ENCODE results near the gene CKAP2L. TPM values are rescaled to one million over a fixed set of nuclear protein-coding genes. Genes with fewer than 3 reads are reported as not detected.

CKAP2L gene
- total RNA-seq, 4 donors from 2014 or later: 0.50 to 1.8 TPM; not detected in 2

GRCh38 chr2:112733456-112733855 lies 31.0 kb downstream of the CKAP2L start:
- TF ChIP-seq, protein P1, sequence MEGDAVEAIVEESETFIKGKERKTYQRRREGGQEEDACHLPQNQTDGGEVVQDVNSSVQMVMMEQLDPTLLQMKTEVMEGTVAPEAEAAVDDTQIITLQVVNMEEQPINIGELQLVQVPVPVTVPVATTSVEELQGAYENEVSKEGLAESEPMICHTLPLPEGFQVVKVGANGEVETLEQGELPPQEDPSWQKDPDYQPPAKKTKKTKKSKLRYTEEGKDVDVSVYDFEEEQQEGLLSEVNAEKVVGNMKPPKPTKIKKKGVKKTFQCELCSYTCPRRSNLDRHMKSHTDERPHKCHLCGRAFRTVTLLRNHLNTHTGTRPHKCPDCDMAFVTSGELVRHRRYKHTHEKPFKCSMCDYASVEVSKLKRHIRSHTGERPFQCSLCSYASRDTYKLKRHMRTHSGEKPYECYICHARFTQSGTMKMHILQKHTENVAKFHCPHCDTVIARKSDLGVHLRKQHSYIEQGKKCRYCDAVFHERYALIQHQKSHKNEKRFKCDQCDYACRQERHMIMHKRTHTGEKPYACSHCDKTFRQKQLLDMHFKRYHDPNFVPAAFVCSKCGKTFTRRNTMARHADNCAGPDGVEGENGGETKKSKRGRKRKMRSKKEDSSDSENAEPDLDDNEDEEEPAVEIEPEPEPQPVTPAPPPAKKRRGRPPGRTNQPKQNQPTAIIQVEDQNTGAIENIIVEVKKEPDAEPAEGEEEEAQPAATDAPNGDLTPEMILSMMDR (IDR thresholded peaks at IDR 0.05): no peak
- TF ChIP-seq POLR2AphosphoS5 (IDR thresholded peaks at IDR 0.05) (no peak), POLR2A (IDR thresholded peaks at IDR 0.05) (no peak), EP300 (IDR thresholded peaks at IDR 0.05) (no peak)
- 25 to 30% methylated on average over 1 of the region's 4 CpGs for WGBS, 2 donors (ENCODE audit: low coverage in 1 of 2)

GRCh38 chr2:112731479-112731878 lies 32.9 kb downstream of the CKAP2L start:
- Histone ChIP-seq H3K9me3 (no peaks in the 10 kb centered on the region), H3K27me3 (peaks cover 9% of the 10 kb centered on the region), H3K4me1 (peaks cover 0 to 13% (median 0%) of the 10 kb centered on the region in 3 donors), H3K36me3 (no peaks in the 10 kb centered on the region), H3K27ac (no peak overlapping the region), H3K4me3 (no peak overlapping the region)
- WGBS, 2 donors (ENCODE audit: low coverage in 1 of 2): 84 to 100% methylated on average over 2 of the region's 2 CpGs
- no peak for ATAC-seq
- TF ChIP-seq EP300 (IDR thresholded peaks at IDR 0.05) (no peak), POLR2AphosphoS5 (IDR thresholded peaks at IDR 0.05) (no peak), POLR2A (IDR thresholded peaks at IDR 0.05) (no peak)
- TF ChIP-seq, protein P1 (IDR thresholded peaks at IDR 0.05): no peak

More at GRCh38 chr2:112733456-112733855, 31.0 kb downstream of the CKAP2L start:
- Histone ChIP-seq H3K4me3 (no peak overlapping the region), H3K27ac (no peak overlapping the region), H3K4me1 (peaks cover 0 to 7% (median 0%) of the 10 kb centered on the region in 3 donors), H3K36me3 (no peaks in the 10 kb centered on the region), H3K9me3 (no peaks in the 10 kb centered on the region), H3K27me3 (no peaks in the 10 kb centered on the region)
- ATAC-seq: no peak

- no peak overlapping the region for H3K27ac ChIP-seq
- no peak for ATAC-seq
- H3K9me3 ChIP-seq: no peaks in the 10 kb centered on the region
- H3K36me3 ChIP-seq: no peaks in the 10 kb centered on the region
- H3K4me3 ChIP-seq: no peak overlapping the region
- 82 to 87% methylated on average over 2 to 4 of the region's 5 CpGs for WGBS, 2 donors (ENCODE audit: low coverage in 1 of 2)
- TF ChIP-seq POLR2AphosphoS5 (IDR thresholded peaks at IDR 0.05) (no peak), EP300 (IDR thresholded peaks at IDR 0.05) (no peak), POLR2A (IDR thresholded peaks at IDR 0.05) (no peak)
- TF ChIP-seq, protein P1 (IDR thresholded peaks at IDR 0.05): no peak
- peaks cover 9% of the 10 kb centered on the region for H3K27me3 ChIP-seq
- H3K4me1 ChIP-seq: peaks cover 0 to 14% (median 0%) of the 10 kb centered on the region in 3 donors
Observed at GRCh38 chr2:112730791-112731190, 33.6 kb downstream of the CKAP2L start.

- Histone ChIP-seq H3K27ac (no peak overlapping the region), H3K27me3 (peaks cover 9% of the 10 kb centered on the region), H3K9me3 (no peaks in the 10 kb centered on the region), H3K36me3 (no peaks in the 10 kb centered on the region), H3K4me3 (no peak overlapping the region), H3K4me1 (peaks cover 0 to 14% (median 0%) of the 10 kb centered on the region in 3 donors)
- TF ChIP-seq POLR2A (IDR thresholded peaks at IDR 0.05) (no peak), EP300 (IDR thresholded peaks at IDR 0.05) (no peak), POLR2AphosphoS5 (IDR thresholded peaks at IDR 0.05) (no peak)
- TF ChIP-seq, protein P1 (IDR thresholded peaks at IDR 0.05): no peak
- WGBS, 2 donors (ENCODE audit: low coverage in 1 of 2): 75 to 90% methylated on average over 6 to 8 of the region's 8 CpGs
- ATAC-seq: no peak
Observed at GRCh38 chr2:112730216-112730615, 34.2 kb downstream of the CKAP2L start.

DNA sequence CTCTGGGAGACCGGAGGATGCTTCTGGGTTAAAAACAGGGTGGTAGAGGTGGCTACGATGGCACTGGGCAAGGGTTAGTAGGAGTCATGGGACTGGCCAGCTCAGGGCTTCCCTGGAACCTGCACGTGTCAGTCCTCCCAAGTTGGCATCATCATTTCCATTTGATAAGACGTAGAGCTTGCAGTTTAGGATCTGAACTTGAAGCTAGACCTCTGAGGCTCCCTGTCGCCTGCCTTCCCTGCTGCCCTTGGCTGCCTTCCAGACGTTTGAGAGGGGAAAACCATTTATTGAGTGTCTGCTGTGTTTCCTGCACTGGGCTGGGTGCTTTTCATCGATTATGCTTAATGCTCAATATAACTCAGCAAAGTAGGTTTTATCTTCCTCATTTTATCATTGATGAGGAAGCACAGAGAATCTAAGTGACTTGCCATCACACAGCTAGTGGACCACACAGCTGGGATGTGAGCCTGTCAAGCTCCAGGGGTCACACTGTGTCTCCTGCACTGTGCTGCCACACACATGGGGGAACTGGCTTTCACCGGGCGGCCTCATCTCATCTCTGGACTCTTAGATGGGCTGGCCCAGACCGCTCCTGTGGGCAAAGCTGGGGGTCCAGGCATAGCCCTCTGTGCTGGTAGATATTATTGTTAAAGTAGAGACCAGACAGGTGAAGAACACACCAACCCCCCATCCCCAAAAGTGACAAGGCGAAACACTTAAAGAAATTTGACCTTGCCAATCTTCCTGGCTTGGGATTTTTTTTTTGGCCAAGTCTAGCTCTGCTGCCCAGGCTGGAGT lies 35.8 kb downstream of the CKAP2L start:
- Histone ChIP-seq H3K9me3 (no peaks in the 10 kb centered on the region), H3K4me1 (peaks cover 0 to 11% (median 0%) of the 10 kb centered on the region in 3 donors), H3K4me3 (no peak overlapping the region), H3K27ac (no peak overlapping the region), H3K36me3 (no peaks in the 10 kb centered on the region), H3K27me3 (peaks cover 9% of the 10 kb centered on the region)
- WGBS, 2 donors (ENCODE audit: low coverage in 1 of 2): 32 to 46% methylated on average over 3 to 5 of the region's 11 CpGs
- TF ChIP-seq EP300 (IDR thresholded peaks at IDR 0.05) (no peak), POLR2A (IDR thresholded peaks at IDR 0.05) (no peak), POLR2AphosphoS5 (IDR thresholded peaks at IDR 0.05) (no peak)
- TF ChIP-seq, protein P1 (IDR thresholded peaks at IDR 0.05): no peak
- ATAC-seq: no peak
